Testis (tissue), 2 donors: ENCODE results near the gene KCNK7.

Experiments used
- CTCF ChIP-seq, 3 experiments: fragments of 450-650 bp in 2 of 3; fragments of 200-600 bp in 1 of 3; sonication (generic) in 1 of 3; IDR thresholded peaks; one replicate each; pipeline ENCODE4 v1.5.1; 2016 to 2019; ENCODE audit warnings: antibody characterized with exemption in 3 of 3, mild to moderate bottlenecking in 2 of 3, moderate library complexity in 1 of 3
- POLR2A ChIP-seq: fragments of 450-650 bp; IDR thresholded peaks from one replicate; pipeline ENCODE4 v1.6.1; 2017; ENCODE audit warnings: antibody characterized with exemption, mild to moderate bottlenecking, moderate library complexity

GRCh38 chr11:65599216-65599954, 3.8 kb upstream of the KCNK7 start:
- TF ChIP-seq CTCF (IDR thresholded peaks at IDR 0.05) (no peak), POLR2A (no peak)
